ENCODE data around the gene QPCT.

GRCh38 chr2:37295469-37296073, 48.9 kb upstream of the QPCT start:
- TF ChIP-seq CTCF (conservative IDR thresholded peaks at IDR 0.05; ENCODE audit: low read depth, low read length) = no peak
- TF ChIP-seq EZH2 (IDR thresholded peaks at IDR 0.05; ENCODE audit: borderline replicate concordance, low read depth, low read length, poor library complexity, severe bottlenecking) = no peak

Measured in A673 (cell line).